Measurements from ENCODE around the gene PIAS1. TPM values are rescaled to one million over a fixed set of nuclear protein-coding genes. Genes with fewer than 3 reads are reported as not detected.
"Not testable (repeated sequence)": the region's sequence is repeated elsewhere in the genome, so short reads cannot be mapped to it uniquely, and the experiment has no call there.

The PIAS1 gene
- total RNA-seq, 2 donors from 2014 or later, result 31.3 to 42.7 TPM

- no peaks in the 10 kb centered on the region for H3K9me3 Mint-ChIP-seq
- H3K27me3 Mint-ChIP-seq, result no peaks in the 10 kb centered on the region
- H3K36me3 Mint-ChIP-seq (ENCODE audit: low read depth), result peaks cover 63% of the 10 kb centered on the region
- no peak overlapping the region for H3K4me3 Mint-ChIP-seq
- no peak overlapping the region for H3K27ac Mint-ChIP-seq
- H3K4me1 Mint-ChIP-seq, result peaks cover 14% of the 10 kb centered on the region
- ATAC-seq (replicated peaks), result no peak
These were observed 93.9 kb downstream of the PIAS1 start for GRCh38 chr15:68148039-68148438.

GRCh38 chr15:68149059-68149458 lies 94.9 kb downstream of the PIAS1 start:
- Mint-ChIP-seq H3K27ac (peak overlapping the region; percentile 51), H3K36me3 (ENCODE audit: low read depth) (peaks cover 56% of the 10 kb centered on the region), H3K9me3 (no peaks in the 10 kb centered on the region), H3K4me3 (no peak overlapping the region), H3K4me1 (peaks cover 10% of the 10 kb centered on the region), H3K27me3 (no peaks in the 10 kb centered on the region)
- ATAC-seq (replicated peaks), result peak; percentile 52

DNA sequence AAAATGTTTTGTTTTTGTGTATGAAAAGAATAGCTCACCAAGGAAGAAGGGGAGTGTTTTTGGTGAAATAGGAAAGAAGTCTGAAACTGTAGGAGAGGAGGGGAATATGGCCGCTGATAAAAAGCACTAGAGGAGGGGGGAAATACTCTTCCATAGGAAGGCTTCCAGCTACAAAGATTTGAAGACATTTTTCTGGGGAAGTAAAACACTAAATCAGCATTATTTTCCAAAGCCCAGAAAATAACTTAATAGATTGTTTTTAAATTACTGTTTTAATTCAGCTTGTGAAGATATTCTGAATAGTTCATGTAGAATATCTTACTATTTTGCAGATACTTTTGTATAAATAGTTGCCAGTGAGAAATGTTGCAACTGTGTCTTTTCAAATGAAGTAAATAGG lies 96.1 kb downstream of the PIAS1 start:
- ATAC-seq (replicated peaks), result no peak
- Mint-ChIP-seq H3K4me1 (peaks cover 12% of the 10 kb centered on the region), H3K9me3 (no peaks in the 10 kb centered on the region), H3K4me3 (no peak overlapping the region), H3K27ac (no peak overlapping the region), H3K27me3 (no peaks in the 10 kb centered on the region), H3K36me3 (ENCODE audit: low read depth) (peaks cover 50% of the 10 kb centered on the region)

DNA sequence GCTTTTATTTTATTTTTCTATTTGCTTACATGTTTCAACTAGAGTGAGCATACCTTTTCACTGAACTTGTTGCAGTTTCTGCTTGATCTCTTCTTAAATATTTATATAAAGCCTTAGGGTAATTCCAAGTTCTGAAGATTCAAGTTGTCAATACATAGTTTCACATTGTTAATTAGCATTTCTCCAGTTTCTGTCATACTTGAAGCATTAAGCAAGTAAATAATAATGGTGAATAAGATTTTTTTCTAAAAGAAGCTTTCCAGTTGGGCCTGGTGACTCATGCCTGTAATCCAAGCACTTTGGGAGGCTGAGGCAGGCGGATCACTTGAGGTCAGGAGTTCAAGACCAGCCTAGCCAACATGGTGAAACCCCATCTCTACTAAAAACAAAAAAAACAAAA lies 97.2 kb downstream of the PIAS1 start:
- Mint-ChIP-seq H3K9me3 (no peaks in the 10 kb centered on the region), H3K4me3 (no peak overlapping the region), H3K27me3 (no peaks in the 10 kb centered on the region), H3K4me1 (peaks cover 12% of the 10 kb centered on the region), H3K36me3 (ENCODE audit: low read depth) (peaks cover 43% of the 10 kb centered on the region), H3K27ac (no peak overlapping the region)
- no peak for ATAC-seq (replicated peaks)

DNA sequence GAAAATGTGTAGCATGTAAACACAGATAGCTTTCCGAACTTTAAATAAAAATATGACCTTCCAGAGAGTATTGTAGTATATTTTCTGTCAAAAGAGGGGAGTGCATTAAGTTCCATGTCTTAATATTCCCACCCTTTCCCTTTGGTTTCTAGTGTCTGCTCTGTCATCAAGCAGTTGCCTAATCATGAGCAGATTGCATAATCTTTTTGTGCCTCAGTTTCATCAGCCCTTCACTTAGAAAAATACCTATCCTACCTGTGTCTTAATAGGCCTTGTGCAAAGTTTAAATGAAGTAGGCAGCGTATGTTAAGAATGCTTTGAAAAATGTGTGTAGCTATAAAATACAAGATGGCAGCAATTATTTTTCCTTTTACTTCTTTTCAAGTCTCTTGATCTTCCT lies 98.2 kb downstream of the PIAS1 start:
- H3K27me3 Mint-ChIP-seq, result no peaks in the 10 kb centered on the region
- H3K36me3 Mint-ChIP-seq (ENCODE audit: low read depth), result peaks cover 33% of the 10 kb centered on the region

GRCh38 chr15:68154923-68155559 lies 100.9 kb downstream of the PIAS1 start:
- H3K4me1 Mint-ChIP-seq, result peaks cover 5% of the 10 kb centered on the region
- no peak for ATAC-seq (replicated peaks)
- H3K36me3 Mint-ChIP-seq (ENCODE audit: low read depth), result peaks cover 13% of the 10 kb centered on the region
- H3K4me3 Mint-ChIP-seq, result no peak overlapping the region
- H3K27ac Mint-ChIP-seq, result no peak overlapping the region
- H3K9me3 Mint-ChIP-seq, result no peaks in the 10 kb centered on the region
- H3K27me3 Mint-ChIP-seq, result no peaks in the 10 kb centered on the region

More for the DNA sequence above, 98.2 kb downstream of the PIAS1 start:
- no peak for ATAC-seq (replicated peaks)
- H3K27ac Mint-ChIP-seq, result no peak overlapping the region
- H3K4me1 Mint-ChIP-seq, result peaks cover 12% of the 10 kb centered on the region
- no peaks in the 10 kb centered on the region for H3K9me3 Mint-ChIP-seq
- no peak overlapping the region for H3K4me3 Mint-ChIP-seq

DNA sequence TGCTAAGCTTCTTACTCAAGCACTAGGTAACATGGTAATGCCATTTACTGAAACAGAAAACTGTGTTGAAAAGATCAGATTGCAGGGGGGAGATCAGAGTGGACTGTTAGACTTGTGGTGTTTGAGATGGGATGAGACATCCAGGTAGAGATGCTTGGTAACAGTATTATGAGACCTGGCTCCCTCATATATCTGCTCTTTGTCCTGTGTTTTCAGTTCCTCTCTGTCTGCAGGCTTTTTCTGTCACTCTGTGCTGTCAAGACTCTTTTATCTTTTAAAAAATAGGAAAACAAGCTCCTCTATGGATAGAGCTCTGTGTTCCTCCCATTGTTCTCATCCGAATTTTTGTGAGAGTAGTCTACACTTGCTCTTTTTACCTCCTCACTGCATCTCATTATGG lies 103.0 kb downstream of the PIAS1 start:
- Mint-ChIP-seq H3K27me3 (no peaks in the 10 kb centered on the region), H3K27ac (no peak overlapping the region), H3K4me3 (no peak overlapping the region), H3K4me1 (peaks cover 5% of the 10 kb centered on the region), H3K9me3 (no peaks in the 10 kb centered on the region), H3K36me3 (ENCODE audit: low read depth) (peaks cover 2% of the 10 kb centered on the region)
- no peak for ATAC-seq (replicated peaks)

GRCh38 chr15:68158046-68158628 lies 104.0 kb downstream of the PIAS1 start:
- Mint-ChIP-seq H3K36me3 (ENCODE audit: low read depth) (peaks cover 12% of the 10 kb centered on the region), H3K4me3 (no peak overlapping the region), H3K27ac (no peak overlapping the region), H3K27me3 (no peaks in the 10 kb centered on the region), H3K9me3 (no peaks in the 10 kb centered on the region), H3K4me1 (peaks cover 5% of the 10 kb centered on the region)
- ATAC-seq (replicated peaks), result no peak

DNA sequence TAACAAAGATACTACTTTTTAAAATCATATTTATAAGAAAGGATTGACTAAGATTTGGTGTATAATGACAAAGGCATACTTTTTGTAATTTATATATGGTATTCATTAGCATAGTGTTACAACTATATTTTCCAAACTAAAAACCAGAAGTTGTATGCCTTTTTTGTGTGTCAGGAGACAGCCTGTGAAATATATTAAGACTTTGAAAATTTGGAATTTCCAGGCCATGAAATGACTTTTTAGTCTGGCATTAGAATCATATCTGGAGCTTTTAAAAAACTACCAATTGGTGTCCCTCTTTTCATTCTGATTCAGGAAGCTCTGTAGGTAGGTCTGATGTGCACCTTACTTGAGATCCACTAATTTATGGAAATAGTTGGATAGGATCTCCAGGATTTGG lies 109.1 kb downstream of the PIAS1 start:
- peaks cover 52% of the 10 kb centered on the region for H3K36me3 Mint-ChIP-seq (ENCODE audit: low read depth)
- ATAC-seq (replicated peaks), result no peak

GRCh38 chr15:68166847-68167246 lies 112.7 kb downstream of the PIAS1 start:
- no peak overlapping the region for H3K27ac Mint-ChIP-seq
- ATAC-seq (replicated peaks), result no peak

More for the DNA sequence above, 109.1 kb downstream of the PIAS1 start:
- Mint-ChIP-seq H3K27me3 (no peaks in the 10 kb centered on the region), H3K9me3 (no peaks in the 10 kb centered on the region), H3K4me3 (no peak overlapping the region), H3K27ac (no peak overlapping the region), H3K4me1 (no peaks in the 10 kb centered on the region)

DNA sequence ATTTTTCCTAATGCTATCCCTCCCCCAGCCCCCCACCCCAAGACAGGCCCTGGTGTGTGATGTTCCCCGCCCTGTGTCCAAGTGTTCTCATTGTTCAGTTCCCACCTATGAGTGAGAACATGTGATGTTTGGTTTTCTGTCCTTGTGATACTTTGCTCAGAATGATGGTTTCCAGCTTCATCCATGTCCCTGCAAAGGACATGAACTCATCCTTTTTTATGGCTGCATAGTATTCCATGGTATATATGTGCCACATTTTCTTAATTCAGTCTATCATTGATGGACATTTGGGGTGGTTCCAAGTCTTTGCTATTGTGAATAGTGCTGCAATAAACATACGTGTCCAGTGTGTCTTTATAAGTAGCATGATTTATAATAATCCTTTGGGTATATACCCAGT lies 117.9 kb downstream of the PIAS1 start:
- H3K27me3 Mint-ChIP-seq; H3K9me3 Mint-ChIP-seq; H3K4me1 Mint-ChIP-seq; ATAC-seq (replicated peaks); H3K4me3 Mint-ChIP-seq; H3K27ac Mint-ChIP-seq: not testable (repeated sequence)
- peaks cover 60% of the 10 kb centered on the region for H3K36me3 Mint-ChIP-seq (ENCODE audit: low read depth)

More at GRCh38 chr15:68166847-68167246, 112.7 kb downstream of the PIAS1 start:
- H3K4me1 Mint-ChIP-seq, result no peaks in the 10 kb centered on the region
- H3K4me3 Mint-ChIP-seq, result no peak overlapping the region
- H3K36me3 Mint-ChIP-seq (ENCODE audit: low read depth), result peaks cover 62% of the 10 kb centered on the region
- H3K9me3 Mint-ChIP-seq, result no peaks in the 10 kb centered on the region
- no peaks in the 10 kb centered on the region for H3K27me3 Mint-ChIP-seq

DNA sequence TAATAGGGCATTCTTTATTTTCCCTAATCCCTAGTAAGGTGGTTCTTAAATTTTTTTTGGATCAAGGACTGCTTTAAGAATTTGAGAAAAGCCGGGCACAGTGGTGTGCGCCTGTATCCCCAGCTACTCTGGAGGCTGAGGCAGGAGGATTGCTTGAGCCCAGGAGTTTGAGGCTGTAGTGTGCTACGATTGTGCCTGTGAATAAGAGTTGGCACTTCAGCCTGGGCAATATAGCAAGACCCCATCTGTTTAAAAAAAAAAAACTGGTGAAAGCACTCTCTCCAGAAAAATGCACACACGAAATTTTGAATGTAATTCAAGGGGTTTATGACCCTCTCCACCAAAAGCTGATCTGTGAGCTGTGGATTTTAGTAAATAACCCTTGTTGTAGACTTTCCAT lies 119.0 kb downstream of the PIAS1 start:
- no peak for ATAC-seq (replicated peaks)
- no peaks in the 10 kb centered on the region for H3K9me3 Mint-ChIP-seq
- peaks cover 61% of the 10 kb centered on the region for H3K36me3 Mint-ChIP-seq (ENCODE audit: low read depth)
- no peak overlapping the region for H3K27ac Mint-ChIP-seq
- H3K27me3 Mint-ChIP-seq, result no peaks in the 10 kb centered on the region
- H3K4me3 Mint-ChIP-seq, result no peak overlapping the region
- H3K4me1 Mint-ChIP-seq, result peaks cover 4% of the 10 kb centered on the region

DNA sequence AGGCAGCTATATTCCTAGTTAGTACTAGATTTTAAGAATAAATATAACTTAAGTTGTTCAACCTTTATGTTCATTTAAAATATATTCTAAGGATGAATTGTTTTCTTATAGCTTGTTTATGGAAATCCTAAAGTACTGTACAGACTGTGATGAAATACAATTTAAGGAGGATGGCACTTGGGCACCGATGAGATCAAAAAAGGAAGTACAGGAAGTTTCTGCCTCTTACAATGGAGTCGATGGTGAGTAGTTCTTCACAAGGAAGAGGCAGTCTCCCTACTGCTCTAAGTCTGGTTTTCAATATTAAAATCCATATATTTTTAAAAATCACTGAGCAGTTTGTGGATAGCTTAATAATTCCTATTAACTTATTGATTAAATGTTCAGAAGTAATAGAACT lies 121.4 kb downstream of the PIAS1 start:
- Mint-ChIP-seq H3K4me1 (peaks cover 4% of the 10 kb centered on the region), H3K9me3 (no peaks in the 10 kb centered on the region), H3K27me3 (no peaks in the 10 kb centered on the region), H3K27ac (no peak overlapping the region), H3K4me3 (no peak overlapping the region), H3K36me3 (ENCODE audit: low read depth) (peaks cover 70% of the 10 kb centered on the region)
- ATAC-seq (replicated peaks), result no peak

DNA sequence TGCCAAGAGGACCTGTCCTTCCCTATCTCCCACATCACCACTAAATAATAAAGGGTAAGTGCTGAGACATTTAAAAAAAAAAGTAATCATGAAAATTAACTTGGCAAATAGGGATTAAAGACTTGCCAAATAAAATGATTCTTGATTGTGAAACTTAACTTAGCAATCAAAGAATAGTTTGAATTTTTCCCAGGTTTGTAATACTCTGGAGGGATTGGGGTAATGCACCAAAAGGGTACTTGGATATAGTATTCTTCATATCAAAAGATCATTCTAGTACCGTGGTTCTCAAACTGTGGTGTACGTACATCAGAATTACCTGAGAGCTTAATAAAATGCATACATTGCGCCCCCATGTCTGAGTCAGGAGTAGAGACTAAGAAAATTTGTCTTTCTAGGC lies 122.5 kb downstream of the PIAS1 start:
- H3K36me3 Mint-ChIP-seq (ENCODE audit: low read depth), result peaks cover 81% of the 10 kb centered on the region

DNA sequence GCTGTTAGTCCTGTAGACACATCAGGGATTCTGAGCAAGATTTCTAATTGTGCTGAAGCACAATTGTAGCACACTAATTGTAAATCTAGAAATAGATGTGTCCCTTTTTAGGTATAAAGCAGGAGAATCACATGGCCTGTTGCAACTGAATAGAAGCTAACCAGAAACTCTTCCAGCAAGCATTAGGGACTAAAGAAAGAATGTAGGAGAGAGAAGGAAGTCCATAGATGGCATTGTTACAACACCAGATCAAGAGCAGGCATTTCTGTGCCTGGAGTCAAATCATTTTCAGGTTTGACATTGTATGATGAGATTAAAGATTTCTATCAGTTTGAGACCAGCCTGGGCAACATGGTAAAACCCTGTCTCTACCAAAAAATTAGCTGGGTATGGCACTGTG lies 123.6 kb downstream of the PIAS1 start:
- Mint-ChIP-seq H3K27ac (no peak overlapping the region), H3K4me1 (peaks cover 4% of the 10 kb centered on the region), H3K36me3 (ENCODE audit: low read depth) (peaks cover 92% of the 10 kb centered on the region), H3K27me3 (no peaks in the 10 kb centered on the region), H3K9me3 (no peaks in the 10 kb centered on the region), H3K4me3 (no peak overlapping the region)
- no peak for ATAC-seq (replicated peaks)

More for the DNA sequence above, 122.5 kb downstream of the PIAS1 start:
- H3K27me3 Mint-ChIP-seq, result no peaks in the 10 kb centered on the region
- no peak for ATAC-seq (replicated peaks)
- H3K4me1 Mint-ChIP-seq, result peaks cover 4% of the 10 kb centered on the region
- no peak overlapping the region for H3K27ac Mint-ChIP-seq
- no peak overlapping the region for H3K4me3 Mint-ChIP-seq
- no peaks in the 10 kb centered on the region for H3K9me3 Mint-ChIP-seq

Measured in activated T-helper 17 cell treated with anti-CD3 and anti-CD28 coated beads, Interleukin-2, amount 50 U/mL, for 72 hours (primary cell).